K562 (cell line): ENCODE measurements around the gene CEP192. TPM values are rescaled to one million over a fixed set of nuclear protein-coding genes. Genes with fewer than 3 reads are reported as not detected.

Experiments used
- ATAC-seq: fragments of 200-7000 bp; cut with Tn5 transposase; 3 replicates; pipeline ENCODE4 v1.9.1; 2020; ENCODE audit warnings: moderate library complexity
- BruUV-seq: library from RNA; stranded (reverse); fragments of 400-500 nt; replicated peaks from 2 replicates; lab custom pipeline; 2021; lab: Mats Ljungman, UMichigan
- CTCF ChIA-PET: fragments of 300-600 bp; formaldehyde crosslinking; extraction: SDS; loops from one replicate; lab custom pipeline; 2021; ENCODE audit warnings: low intra/inter-chr PET ratio; lab: Yijun Ruan, JAX
- POLR2A ChIA-PET: fragments of 300-600, 350-650 bp; sonication (Branson Sonifier 250); formaldehyde crosslinking; extraction: SDS; loops from one replicate; lab custom pipeline; 2021; ENCODE audit warnings: antibody characterized with exemption, inconsistent platforms; lab: Yijun Ruan, JAX
- DNase-seq, 4 experiments: peaks; one replicate each; pipeline versions ENCODE4 v3.0.0 to v3.0.0-alpha.2; 2011 to 2018; ENCODE audit warnings: low spot score in 3 of 4, mixed read lengths in 3 of 4; ENCODE audit errors: extremely low read depth in 1 of 4
- FAIRE-seq: peaks from 2 replicates; lab custom pipeline; 2011; peaks lifted over from hg19 to GRCh38; lab: Jason Lieb, UNC
- H2AFZ ChIP-seq: 2 replicates; pipeline ENCODE4 v1.6.0; 2011; ENCODE audit warnings: low read depth, low read length, control low read depth, inconsistent platforms
- H3K27ac ChIP-seq: fragments of 200-600 bp; 3 replicates; pipeline ENCODE4 v1.8.0; 2011; ENCODE audit warnings: low read depth, mild to moderate bottlenecking, control low read depth, inconsistent platforms, low read length, moderate library complexity, mixed read lengths; ENCODE audit errors: extremely low read depth
- H3K27me3 ChIP-seq, 2 experiments: fragments of 300-600 bp in 1 of 2; 2 replicates in 1 of 2; 3 replicates in 1 of 2; pipeline versions ENCODE4 v1.6.0 to v1.8.0; 2011; ENCODE audit warnings: inconsistent platforms in 2 of 2, low read length in 2 of 2, mild to moderate bottlenecking in 1 of 2, mixed read lengths in 1 of 2, moderate library complexity in 1 of 2; ENCODE audit not compliant: control insufficient read depth in 2 of 2, insufficient read depth in 2 of 2
- H3K36me3 ChIP-seq: fragments of 300-600 bp; 3 replicates; pipeline ENCODE4 v1.8.0; 2011; ENCODE audit warnings: mild to moderate bottlenecking, low read length, inconsistent platforms; ENCODE audit not compliant: control insufficient read depth, insufficient read depth
- H3K4me1 ChIP-seq, 2 experiments: fragments of 200-600 bp in 1 of 2; replicated peaks in 1 of 2; 2 replicates in 1 of 2; 3 replicates in 1 of 2; pipeline versions ENCODE4 v1.5.1 to v1.8.0; 2011; ENCODE audit warnings: inconsistent platforms in 2 of 2, low read length in 2 of 2, mild to moderate bottlenecking in 1 of 2, mixed read lengths in 1 of 2, moderate library complexity in 1 of 2; ENCODE audit not compliant: control insufficient read depth in 2 of 2, insufficient read depth in 2 of 2
- H3K4me2 ChIP-seq: 2 replicates; pipeline ENCODE4 v1.6.1; 2011; ENCODE audit warnings: low read length, control low read depth, inconsistent platforms, mixed read lengths; ENCODE audit not compliant: insufficient read depth
- H3K4me3 ChIP-seq: fragments of 200-600 bp; sonication (generic), shearing (Covaris generic); 2 replicates; pipeline ENCODE4 v1.5.1; 2016; ENCODE audit warnings: control low read depth, inconsistent platforms
- H3K79me2 ChIP-seq: fragments of 200-600 bp; 3 replicates; pipeline ENCODE4 v1.8.0; 2011; ENCODE audit warnings: low read length, inconsistent platforms; ENCODE audit not compliant: control insufficient read depth, insufficient read depth
- H3K9ac ChIP-seq, 2 experiments: 2 replicates each; pipeline versions ENCODE4 v1.6.0 to v1.6.1; 2011; ENCODE audit warnings: low read depth in 2 of 2, low read length in 2 of 2, control low read depth in 1 of 2, inconsistent platforms in 1 of 2, mild to moderate bottlenecking in 1 of 2, mixed read lengths in 1 of 2; ENCODE audit not compliant: insufficient read depth in 1 of 2
- H3K9me1 ChIP-seq: one replicate; pipeline ENCODE4 v1.6.0; 2011; ENCODE audit warnings: inconsistent platforms, mild to moderate bottlenecking, low read length, moderate library complexity; ENCODE audit not compliant: control insufficient read depth, insufficient read depth
- H3K9me3 ChIP-seq: replicated peaks from 2 replicates; pipeline ENCODE4 v1.5.1; 2011; ENCODE audit warnings: low read depth, low read length, inconsistent platforms; ENCODE audit not compliant: control insufficient read depth, insufficient read depth
- H4K20me1 ChIP-seq: replicated peaks from 2 replicates; pipeline ENCODE4 v1.6.1; 2011; ENCODE audit warnings: low read length, inconsistent platforms, mixed read lengths; ENCODE audit not compliant: control insufficient read depth, insufficient read depth
- EHMT2 ChIP-seq: fragments of 450-650 bp; IDR thresholded peaks from 2 replicates; pipeline ENCODE4 v1.6.1; 2018; ENCODE audit warnings: antibody characterized with exemption
- FOSL1 ChIP-seq: fragments of 200-800 bp; sonication (Bioruptor generic); conservative IDR thresholded peaks from 2 replicates; pipeline ENCODE4 v1.6.1; 2016; ENCODE audit warnings: missing genetic modification characterization, missing compliant biosample characterization
- MCM5 ChIP-seq: fragments of 450-650 bp; IDR thresholded peaks from 2 replicates; pipeline ENCODE4 v1.6.1; 2016; ENCODE audit warnings: low read depth
- MYC ChIP-seq, 2 experiments: fragments of 250-450 bp in 1 of 2; sonication (Bioruptor Pico) in 1 of 2; IDR thresholded peaks; 2 replicates each; pipeline versions ENCODE4 v1.5.1 to v1.6.1; 2012 to 2021; ENCODE audit warnings: low read depth in 2 of 2, borderline replicate concordance in 1 of 2, improper control_type of control experiment in 1 of 2, low read length in 1 of 2, mild to moderate bottlenecking in 1 of 2, moderate library complexity in 1 of 2
- NKRF ChIP-seq: fragments of 450-650 bp; IDR thresholded peaks from 2 replicates; pipeline ENCODE4 v1.6.1; 2016; ENCODE audit warnings: borderline replicate concordance
- NRF1 ChIP-seq, 2 experiments: fragments of 450-650 bp; IDR thresholded peaks in 1 of 2; conservative IDR thresholded peaks in 1 of 2; 2 replicates each; pipeline ENCODE4 v1.6.1; 2014; ENCODE audit warnings: mild to moderate bottlenecking in 2 of 2
- RBM25 ChIP-seq: fragments of 200-400 bp; formaldehyde crosslinking; IDR thresholded peaks from 2 replicates; pipeline ENCODE4 v1.6.1; 2018; ENCODE audit warnings: low read length, low read depth, moderate library complexity; ENCODE audit not compliant: severe bottlenecking
- RNF2 ChIP-seq: sonication (generic); IDR thresholded peaks from 2 replicates; pipeline ENCODE4 v1.6.1; 2016
- TCF3 ChIP-seq: sonication (generic); formaldehyde crosslinking; IDR thresholded peaks from 2 replicates; pipeline ENCODE4 v1.4.0; 2020; ENCODE audit warnings: mild to moderate bottlenecking, missing genetic modification reagents
- ZNF655 ChIP-seq: fragments of 250-450 bp; sonication (Bioruptor Pico); IDR thresholded peaks from 2 replicates; pipeline ENCODE4 v1.5.0; 2021
- ZNF707 ChIP-seq: fragments of 250-450 bp; sonication (Bioruptor Pico); conservative IDR thresholded peaks from 2 replicates; pipeline ENCODE4 v1.8.0; 2022; ENCODE audit warnings: inconsistent platforms, mild to moderate bottlenecking, moderate library complexity
- WGBS: fragments of 100-300 bp; shearing (Covaris generic); methylation state at CpG from one replicate; pipeline ENCODE4 v1.1.6; 2016; ENCODE audit warnings: low coverage, mixed read lengths; ENCODE audit not compliant: insufficient coverage; ENCODE audit errors: missing lambda C conversion rate; 5-methylcytosine and 5-hydroxymethylcytosine counted together
- in situ Hi-C: fragments of 300-500 bp; cut with MboI; formaldehyde crosslinking; loops from 4 replicates; pipeline ENCODE4 v1.15.0; 2018; ENCODE audit warnings: inconsistent platforms, mixed read lengths
- intact Hi-C: fragments of 100-400 bp; cut with micrococcal nuclease; formaldehyde crosslinking; loops from 2 replicates; pipeline ENCODE4 v1.14.2; 2022
- polyA plus RNA-seq, 8 experiments: library from polyadenylated mRNA; depleted of rRNA in 4 of 8; stranded (reverse) in 5 of 8; unstranded in 3 of 8; fragments of >200 nt; fragmentation: Nextera tagmentation in 2 of 8; fragmentation: Illumina TruSeq in 1 of 8; extraction: Ambion mirVana in 2 of 8; extraction: Trizol in 1 of 8; gene quantifications; 2 replicates each; pipeline versions ENCODE4 v1.2.1 to v1.2.3, GENCODE V29; 2011 to 2014; ENCODE audit warnings: inconsistent platforms in 1 of 8, missing spikeins in 1 of 8
- total RNA-seq, 7 experiments: library from RNA; depleted of rRNA in 6 of 7; stranded (reverse); fragments of >200 nt in 6 of 7; fragmentation: Illumina TruSeq in 2 of 7; extraction: Trizol in 2 of 7; gene quantifications; 2 replicates each; pipeline versions ENCODE4 v1.2.1 to v1.2.3, GENCODE V29; 2011 to 2021; ENCODE audit warnings: low replicate concordance in 1 of 7

The CEP192 gene
- total and polyA plus RNA-seq, 9 of the 15 experiments (the other 6 are each of a cell fraction or from before 2014, with no cell fraction given), result 14.4 to 54.4 (median 35.8) TPM

- Histone ChIP-seq H2AFZ (no peak overlapping the region), H3K4me3 (no peak overlapping the region), H4K20me1 (no peaks in the 10 kb centered on the region), H3K9me1 (no peaks in the 10 kb centered on the region), H3K27me3 (no peaks in the 10 kb centered on the region), H3K36me3 (peaks cover 83% of the 10 kb centered on the region), H3K9me3 (no peaks in the 10 kb centered on the region), H3K9ac (no peak overlapping the region), H3K4me2 (no peak overlapping the region), H3K27ac (peak overlapping the region; percentile 45; the same call in 1 of the 3 replicates), H3K4me1 (peaks cover 0 to 17% of the 10 kb centered on the region in 2 experiments; a peak in 4 of 5 replicates), H3K79me2 (peaks cover 58% of the 10 kb centered on the region)
- DNase-seq (no peak), FAIRE-seq (no peak), ATAC-seq (peak; percentile 59)
- no TSS peak for BruUV-seq
- ChIA-PET POLR2A (interaction anchor here (0.9 kb wide), 2 partner anchors 10 to 223 kb away, joined by 3 to 4 read pairs; no protein-coding TSS in a partner anchor), CTCF (no interaction called here)
- intact Hi-C loops, result no loop called here
- 56% methylated on average over 2 of the region's 2 CpGs for WGBS
- TF ChIP-seq RBM25, result no peak
- in situ Hi-C loops, result no loop called here
Measured at GRCh38 chr18:12960395-12960794, 30.8 kb upstream of the CEP192 start.

GRCh38 chr18:12960853-12961397 lies 30.2 kb upstream of the CEP192 start:
- Histone ChIP-seq H4K20me1 (no peaks in the 10 kb centered on the region), H3K9me3 (no peaks in the 10 kb centered on the region), H3K9ac (no peak overlapping the region), H3K27ac (peak overlapping the region; percentile 45; the same call in 2 of the 3 replicates), H2AFZ (no peak overlapping the region), H3K79me2 (peaks cover 62% of the 10 kb centered on the region), H3K4me3 (no peak overlapping the region), H3K9me1 (no peaks in the 10 kb centered on the region), H3K4me1 (peaks cover 0 to 17% of the 10 kb centered on the region in 2 experiments; a peak in 4 of 5 replicates), H3K4me2 (no peak overlapping the region), H3K36me3 (peaks cover 84% of the 10 kb centered on the region), H3K27me3 (no peaks in the 10 kb centered on the region)
- ATAC-seq, result peak; percentile 52
- DNase-seq, result no peak
- FAIRE-seq, result no peak
- 53% methylated on average over 6 of the region's 6 CpGs for WGBS
- ChIA-PET POLR2A (interaction anchor here (0.9 to 1.2 kb wide), 3 partner anchors 9 to 223 kb away, joined by 3 to 4 read pairs (median 3); no protein-coding TSS in a partner anchor), CTCF (no interaction called here)
- in situ Hi-C loops (no loop called here), intact Hi-C loops (no loop called here)
- BruUV-seq, result no TSS peak
- TF ChIP-seq NKRF, result no peak
- no peak for TF ChIP-seq RNF2
- 0 out of 2 replicates have a peak, but pooled peaks have one; percentile 23 for TF ChIP-seq FOSL1
- TF ChIP-seq ZNF655 (CRISPR knock-in tag), result no peak
- TF ChIP-seq NRF1 (conservative IDR thresholded peaks at IDR 0.05 in 1 of 2, IDR thresholded peaks at IDR 0.05 in 1 of 2), result peak; percentile 31 to 49; a peak in 1 of 4 replicates
- no peak for TF ChIP-seq ZNF707 (CRISPR knock-in tag)
- peak; percentile 24; the same call in 1 of the 2 replicates for TF ChIP-seq MYC (IDR thresholded peaks at IDR 0.05; ENCODE audit: low read depth, low read length)
- TF ChIP-seq MYC (CRISPR knock-in tag; IDR thresholded peaks at IDR 0.05; ENCODE audit: borderline replicate concordance, low read depth), result no peak
- no peak for TF ChIP-seq MCM5
- no peak for TF ChIP-seq EHMT2
- no peak for TF ChIP-seq TCF3 (CRISPR knock-in tag)
